Right lobe of liver (tissue), 4 donors: Measurements from ENCODE around the gene FBXO38.

Experiments
- CTCF ChIP-seq, 4 donors: fragments of 200-600 bp in 3 of 4; fragments of 450-650 bp in 1 of 4; IDR thresholded peaks; one replicate each; pipeline versions ENCODE4 v1.5.1 to v1.8.0; 2016 to 2022; ENCODE audit warnings: antibody characterized with exemption in 4 of 4, mild to moderate bottlenecking in 2 of 4
- POLR2A ChIP-seq: fragments of 450-650 bp; IDR thresholded peaks from one replicate; pipeline ENCODE4 v1.6.1; 2017; ENCODE audit warnings: antibody characterized with exemption, mild to moderate bottlenecking
- donor health status: DM: no; HTN: no; CAD: no.
- donor health status: DM: no; HTN: no; CAD: no.
- donor health status: DM: no; HTN: yes; CAD: no.

- TF ChIP-seq CTCF (IDR thresholded peaks at IDR 0.05), result no peak
- no peak for TF ChIP-seq POLR2A
Observed at GRCh38 chr5:148406406-148406805, 22.6 kb downstream of the FBXO38 start.
